GM19239 (cell line): ENCODE results near the gene KIF17.

Source experiments
- DNase-seq: peaks from one replicate; pipeline ENCODE4 v3.0.0; 2011; ENCODE audit warnings: low spot score; ENCODE audit not compliant: insufficient read length
- FAIRE-seq: peaks from 2 replicates; lab custom pipeline; 2011; peaks lifted over from hg19 to GRCh38; lab: Jason Lieb, UNC

KIF17 gene

GRCh38 chr1:20717452-20718342, at the start of gene KIF17:
TSS of gene KIF17 (minus strand) at chr1:20718007. CDS start at chr1:20717706, 301 bp downstream.
- no peak for FAIRE-seq
- peak; percentile 78 for DNase-seq

GRCh38 chr1:20767271-20767670, 49.5 kb upstream of the KIF17 start:
- FAIRE-seq = no peak
- DNase-seq = no peak

- no peak for DNase-seq
- no peak for FAIRE-seq
Measured at GRCh38 chr1:20763417-20763816, 45.6 kb upstream of the KIF17 start.

GRCh38 chr1:20760322-20760721, 42.5 kb upstream of the KIF17 start:
- FAIRE-seq = no peak
- no peak for DNase-seq

GRCh38 chr1:20753589-20753988, 35.8 kb upstream of the KIF17 start:
- DNase-seq (no peak), FAIRE-seq (no peak)

GRCh38 chr1:20751462-20751990, 33.7 kb upstream of the KIF17 start:
- FAIRE-seq = no peak
- DNase-seq = no peak

GRCh38 chr1:20742671-20743070, 24.9 kb upstream of the KIF17 start:
- FAIRE-seq (no peak), DNase-seq (no peak)

GRCh38 chr1:20740781-20741180, 23.0 kb upstream of the KIF17 start:
- no peak for FAIRE-seq

GRCh38 chr1:20739225-20739624, 21.4 kb upstream of the KIF17 start:
- no peak for DNase-seq
- FAIRE-seq = no peak

More at GRCh38 chr1:20740781-20741180, 23.0 kb upstream of the KIF17 start:
- no peak for DNase-seq

GRCh38 chr1:20735581-20736111, 17.8 kb upstream of the KIF17 start:
- no peak for FAIRE-seq
- no peak for DNase-seq

GRCh38 chr1:20733360-20733975, 15.7 kb upstream of the KIF17 start:
- FAIRE-seq (no peak), DNase-seq (no peak)

GRCh38 chr1:20732588-20733359, 15.0 kb upstream of the KIF17 start, which contains the start of gene SH2D5:
TSS of gene SH2D5 (minus strand) at chr1:20732703. CDS start at chr1:20728044, 4,659 bp downstream.
- DNase-seq = peak; percentile 84

GRCh38 chr1:20732071-20732587, 14.3 kb upstream of the KIF17 start:
- FAIRE-seq = peak; percentile 60
- DNase-seq = peak; percentile 76

More at GRCh38 chr1:20732588-20733359, 15.0 kb upstream of the KIF17 start, which contains the start of gene SH2D5:
- peak; percentile 99 for FAIRE-seq

- FAIRE-seq (no peak), DNase-seq (peak; percentile 42)
Measured at GRCh38 chr1:20731057-20731991, 13.5 kb upstream of the KIF17 start.

GRCh38 chr1:20730690-20731056, 12.9 kb upstream of the KIF17 start:
- no peak for FAIRE-seq

GRCh38 chr1:20729990-20730689, 12.3 kb upstream of the KIF17 start:
- no peak for FAIRE-seq
- DNase-seq = peak; percentile 2

More at GRCh38 chr1:20730690-20731056, 12.9 kb upstream of the KIF17 start:
- peak; percentile 4 for DNase-seq

GRCh38 chr1:20729155-20729931, 11.5 kb upstream of the KIF17 start:
- DNase-seq (peak; percentile 1), FAIRE-seq (no peak)
